ENCODE data around the gene TRAF2.

DNA sequence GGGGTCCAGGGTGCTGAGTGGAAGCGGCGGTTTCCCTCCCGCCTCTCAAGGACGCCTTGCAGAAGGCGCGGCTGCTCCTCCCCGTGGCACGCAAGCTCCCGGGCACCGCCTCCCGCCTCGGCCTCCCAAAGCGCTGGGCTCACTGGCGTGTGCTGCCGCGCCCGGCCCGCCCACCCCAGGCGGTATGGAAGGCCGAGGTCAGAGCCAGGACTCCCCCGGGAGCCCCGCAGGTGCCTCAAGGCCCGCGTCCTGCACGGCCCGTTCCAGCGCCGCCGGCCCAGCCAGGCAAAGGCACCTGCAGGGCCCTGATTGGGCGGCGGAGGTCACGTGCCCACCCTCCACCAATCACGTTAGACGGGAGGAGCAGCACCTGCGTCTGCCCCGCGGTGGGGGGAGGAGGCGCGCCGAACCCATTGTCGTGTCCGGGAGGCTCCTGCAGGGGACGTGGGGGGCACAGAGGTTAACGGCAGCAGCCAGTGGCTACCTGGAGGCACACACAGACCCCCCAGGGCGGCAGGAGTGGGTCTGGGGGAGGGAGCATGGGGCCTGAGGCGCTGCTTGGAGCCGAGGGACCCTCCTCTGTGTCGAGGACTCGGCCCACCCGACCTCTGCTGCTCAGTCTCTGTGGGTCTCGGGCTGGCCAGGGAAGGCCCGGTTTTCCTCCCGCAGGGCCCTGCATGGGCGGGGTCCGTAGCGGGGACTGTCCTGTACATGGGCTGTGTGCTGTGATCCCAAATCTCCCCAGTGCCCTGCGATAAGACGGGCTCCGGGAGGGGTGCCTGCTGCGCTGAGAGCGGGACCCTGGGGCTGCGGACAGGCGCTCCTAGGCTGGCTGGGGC is 63.7 kb downstream of the TRAF2 start:
- TF ChIP-seq, protein P1, sequence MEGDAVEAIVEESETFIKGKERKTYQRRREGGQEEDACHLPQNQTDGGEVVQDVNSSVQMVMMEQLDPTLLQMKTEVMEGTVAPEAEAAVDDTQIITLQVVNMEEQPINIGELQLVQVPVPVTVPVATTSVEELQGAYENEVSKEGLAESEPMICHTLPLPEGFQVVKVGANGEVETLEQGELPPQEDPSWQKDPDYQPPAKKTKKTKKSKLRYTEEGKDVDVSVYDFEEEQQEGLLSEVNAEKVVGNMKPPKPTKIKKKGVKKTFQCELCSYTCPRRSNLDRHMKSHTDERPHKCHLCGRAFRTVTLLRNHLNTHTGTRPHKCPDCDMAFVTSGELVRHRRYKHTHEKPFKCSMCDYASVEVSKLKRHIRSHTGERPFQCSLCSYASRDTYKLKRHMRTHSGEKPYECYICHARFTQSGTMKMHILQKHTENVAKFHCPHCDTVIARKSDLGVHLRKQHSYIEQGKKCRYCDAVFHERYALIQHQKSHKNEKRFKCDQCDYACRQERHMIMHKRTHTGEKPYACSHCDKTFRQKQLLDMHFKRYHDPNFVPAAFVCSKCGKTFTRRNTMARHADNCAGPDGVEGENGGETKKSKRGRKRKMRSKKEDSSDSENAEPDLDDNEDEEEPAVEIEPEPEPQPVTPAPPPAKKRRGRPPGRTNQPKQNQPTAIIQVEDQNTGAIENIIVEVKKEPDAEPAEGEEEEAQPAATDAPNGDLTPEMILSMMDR (conservative IDR thresholded peaks at IDR 0.05; ENCODE audit: low read depth, low read length), result no peak
- no peak for TF ChIP-seq EZH2 (IDR thresholded peaks at IDR 0.05; ENCODE audit: borderline replicate concordance, low read depth, low read length, poor library complexity, severe bottlenecking)
